Activated CD8-positive, alpha-beta memory T cell treated with anti-CD3 and anti-CD28 coated beads, Interleukin-2, amount 10 ng/mL, durations not matched to agents 7 days and 5 days (primary cell): Measurements from ENCODE around the gene LENG1. TPM values are rescaled to one million over a fixed set of nuclear protein-coding genes. Genes with fewer than 3 reads are reported as not detected.

ENCODE experiments used
- ATAC-seq: fragments of 150-1000 bp; cut with Tn5 transposase; one replicate; pipeline ENCODE4 v1.10.0; 2021; ENCODE audit warnings: moderate library complexity
- CTCF ChIA-PET: fragments of 350-600 bp; sonication (Branson Sonifier 250); formaldehyde crosslinking; loops from one replicate; lab custom pipeline; 2021; ENCODE audit warnings: antibody characterized with exemption; lab: Charles Lee
- DNase-seq: peaks from one replicate; pipeline ENCODE4 v3.0.0-alpha.2; 2020
- H3K27ac Mint-ChIP-seq: one replicate; pipeline ENCODE4 v1.8.0; 2021; ENCODE audit warnings: mild to moderate bottlenecking, mixed read lengths
- H3K27me3 Mint-ChIP-seq: one replicate; pipeline ENCODE4 v1.8.0; 2021; ENCODE audit warnings: mixed read lengths
- H3K36me3 Mint-ChIP-seq: one replicate; pipeline ENCODE4 v1.8.0; 2021; ENCODE audit warnings: mild to moderate bottlenecking, mixed read lengths
- H3K4me1 Mint-ChIP-seq: one replicate; pipeline ENCODE4 v1.8.0; 2021; ENCODE audit warnings: mixed read lengths
- H3K4me3 Mint-ChIP-seq: one replicate; pipeline ENCODE4 v1.8.0; 2021; ENCODE audit warnings: mild to moderate bottlenecking, moderate library complexity, mixed read lengths
- H3K9me3 Mint-ChIP-seq: one replicate; pipeline ENCODE4 v1.8.0; 2022; ENCODE audit warnings: low read depth, mixed read lengths
- total RNA-seq, 2 experiments: library from RNA; stranded (reverse); gene quantifications; one replicate each; pipeline ENCODE4 v1.2.3, GENCODE V29; 2021

Gene LENG1
- total RNA-seq, 2 experiments from 2014 or later, result 8.0 to 8.6 TPM

GRCh38 chr19:54169149-54169740, 9.7 kb upstream of the LENG1 start:
- no peak for ATAC-seq
- no peak for DNase-seq
- H3K9me3 Mint-ChIP-seq, result no peaks in the 10 kb centered on the region
- H3K4me3 Mint-ChIP-seq, result no peak overlapping the region
- CTCF ChIA-PET, result interaction anchor here (0.6 to 3.0 kb wide), 10 partner anchors 11 to 97 kb away, joined by 3 to 11 read pairs (median 3); partner anchors contain the start of gene MBOAT7
- H3K27ac Mint-ChIP-seq, result no peak overlapping the region
- H3K27me3 Mint-ChIP-seq, result peaks cover 7% of the 10 kb centered on the region
- no peaks in the 10 kb centered on the region for H3K36me3 Mint-ChIP-seq
- H3K4me1 Mint-ChIP-seq, result peaks cover 8% of the 10 kb centered on the region

- CTCF ChIA-PET, result interaction anchor here (0.8 to 3.1 kb wide), 11 partner anchors 9 to 98 kb away, joined by 3 to 15 read pairs (median 7); partner anchors contain the start of genes LENG1 and MBOAT7
- DNase-seq (peak; percentile 92), ATAC-seq (peak; percentile 91)
- H3K27ac Mint-ChIP-seq, result no peak overlapping the region
- no peak overlapping the region for H3K4me3 Mint-ChIP-seq
- H3K9me3 Mint-ChIP-seq, result no peaks in the 10 kb centered on the region
- H3K36me3 Mint-ChIP-seq, result no peaks in the 10 kb centered on the region
- peaks cover 8% of the 10 kb centered on the region for H3K27me3 Mint-ChIP-seq
- H3K4me1 Mint-ChIP-seq, result peaks cover 13% of the 10 kb centered on the region
Measured at GRCh38 chr19:54168174-54168917, 8.8 kb upstream of the LENG1 start.

- Mint-ChIP-seq H3K4me1 (peaks cover 37% of the 10 kb centered on the region), H3K4me3 (no peak overlapping the region), H3K27ac (no peak overlapping the region), H3K27me3 (peaks cover 8% of the 10 kb centered on the region), H3K36me3 (no peaks in the 10 kb centered on the region), H3K9me3 (no peaks in the 10 kb centered on the region)
- ATAC-seq (no peak), DNase-seq (no peak)
- CTCF ChIA-PET, result no interaction called here
Measured at GRCh38 chr19:54165222-54165621, 5.7 kb upstream of the LENG1 start.

- peak; percentile 85 for DNase-seq
- H3K4me3 Mint-ChIP-seq, result peak overlapping the region; percentile 58
- no peaks in the 10 kb centered on the region for H3K36me3 Mint-ChIP-seq
- CTCF ChIA-PET, result interaction anchor here (0.5 to 1.2 kb wide), 3 partner anchors 25 to 68 kb away, joined by 3 to 5 read pairs (median 3); partner anchors contain the start of gene MBOAT7
- H3K27ac Mint-ChIP-seq, result no peak overlapping the region
- no peaks in the 10 kb centered on the region for H3K9me3 Mint-ChIP-seq
- ATAC-seq, result no peak
- H3K4me1 Mint-ChIP-seq, result peaks cover 42% of the 10 kb centered on the region
- H3K27me3 Mint-ChIP-seq, result peaks cover 8% of the 10 kb centered on the region
Measured at GRCh38 chr19:54164369-54165068, 5.0 kb upstream of the LENG1 start.

- H3K4me3 Mint-ChIP-seq, result peak overlapping the region; percentile 82
- peaks cover 54% of the 10 kb centered on the region for H3K4me1 Mint-ChIP-seq
- CTCF ChIA-PET, result no interaction called here
- H3K27me3 Mint-ChIP-seq, result peaks cover 8% of the 10 kb centered on the region
- H3K9me3 Mint-ChIP-seq, result no peaks in the 10 kb centered on the region
- ATAC-seq, result no peak
- H3K27ac Mint-ChIP-seq, result peak overlapping the region; percentile 14
- H3K36me3 Mint-ChIP-seq, result peaks cover 2% of the 10 kb centered on the region
- no peak for DNase-seq
Measured at GRCh38 chr19:54162884-54163283, 3.4 kb upstream of the LENG1 start.

- H3K9me3 Mint-ChIP-seq, result no peaks in the 10 kb centered on the region
- H3K4me3 Mint-ChIP-seq, result peak overlapping the region; percentile 82
- peak; percentile 10 for ATAC-seq
- H3K27ac Mint-ChIP-seq, result peak overlapping the region; percentile 64
- peaks cover 2% of the 10 kb centered on the region for H3K36me3 Mint-ChIP-seq
- peaks cover 57% of the 10 kb centered on the region for H3K4me1 Mint-ChIP-seq
- H3K27me3 Mint-ChIP-seq, result peaks cover 8% of the 10 kb centered on the region
- CTCF ChIA-PET, result no interaction called here
- peak; percentile 87 for DNase-seq
Measured at GRCh38 chr19:54162241-54162805, 2.8 kb upstream of the LENG1 start.

GRCh38 chr19:54160854-54161253, 1.3 kb upstream of the LENG1 start:
- CTCF ChIA-PET, result interaction anchor here (0.6 to 3.1 kb wide), 3 partner anchors 23 to 105 kb away, joined by 3 to 17 read pairs (median 13); partner anchors contain the start of genes CNOT3 and MBOAT7
- peak overlapping the region; percentile 98 for H3K27ac Mint-ChIP-seq
- ATAC-seq, result no peak
- no peak for DNase-seq
- peaks cover 8% of the 10 kb centered on the region for H3K36me3 Mint-ChIP-seq
- H3K4me1 Mint-ChIP-seq, result peaks cover 60% of the 10 kb centered on the region
- no peaks in the 10 kb centered on the region for H3K9me3 Mint-ChIP-seq
- peak overlapping the region; percentile 95 for H3K4me3 Mint-ChIP-seq
- peaks cover 8% of the 10 kb centered on the region for H3K27me3 Mint-ChIP-seq

- H3K4me3 Mint-ChIP-seq, result peak overlapping the region; percentile 95
- ATAC-seq (peak; percentile 0), DNase-seq (peak; percentile 50)
- peaks cover 10% of the 10 kb centered on the region for H3K36me3 Mint-ChIP-seq
- peak overlapping the region; percentile 98 for H3K27ac Mint-ChIP-seq
- peaks cover 60% of the 10 kb centered on the region for H3K4me1 Mint-ChIP-seq
- H3K9me3 Mint-ChIP-seq, result no peaks in the 10 kb centered on the region
- CTCF ChIA-PET, result interaction anchor here (0.5 to 3.1 kb wide), 10 partner anchors 10 to 303 kb away, joined by 3 to 17 read pairs (median 3); partner anchors contain the start of genes CNOT3, LENG9, MBOAT7 and PRPF31
- H3K27me3 Mint-ChIP-seq, result peaks cover 5% of the 10 kb centered on the region
Measured at GRCh38 chr19:54160182-54160811, 776 bp upstream of the LENG1 start.

GRCh38 chr19:54158812-54159351, 639 bp downstream of the LENG1 start:
- Mint-ChIP-seq H3K27ac (peak overlapping the region; percentile 98), H3K36me3 (peaks cover 21% of the 10 kb centered on the region), H3K27me3 (no peaks in the 10 kb centered on the region), H3K9me3 (no peaks in the 10 kb centered on the region), H3K4me1 (peaks cover 64% of the 10 kb centered on the region), H3K4me3 (peak overlapping the region; percentile 95)
- DNase-seq (peak; percentile 58), ATAC-seq (no peak)
- CTCF ChIA-PET, result interaction anchor here (0.6 to 3.1 kb wide), 12 partner anchors 9 to 327 kb away, joined by 3 to 17 read pairs (median 4); partner anchors contain the start of genes CNOT3, MBOAT7, PRPF31 and RPS9

- Mint-ChIP-seq H3K27ac (no peak overlapping the region), H3K36me3 (peaks cover 27% of the 10 kb centered on the region), H3K4me1 (peaks cover 53% of the 10 kb centered on the region), H3K27me3 (no peaks in the 10 kb centered on the region), H3K9me3 (no peaks in the 10 kb centered on the region), H3K4me3 (no peak overlapping the region)
- CTCF ChIA-PET, result interaction anchor here (1.3 kb wide), 1 partner anchor 16 kb away, joined by 3 read pairs; no protein-coding TSS in a partner anchor
- no peak for ATAC-seq
- DNase-seq, result no peak
Measured at GRCh38 chr19:54156953-54157352, 2.6 kb downstream of the LENG1 start.

GRCh38 chr19:54156490-54156889, 3.0 kb downstream of the LENG1 start:
- no peaks in the 10 kb centered on the region for H3K27me3 Mint-ChIP-seq
- DNase-seq, result no peak
- no peak overlapping the region for H3K27ac Mint-ChIP-seq
- H3K9me3 Mint-ChIP-seq, result no peaks in the 10 kb centered on the region
- H3K4me3 Mint-ChIP-seq, result no peak overlapping the region
- H3K4me1 Mint-ChIP-seq, result peaks cover 49% of the 10 kb centered on the region
- no peak for ATAC-seq
- CTCF ChIA-PET, result no interaction called here
- H3K36me3 Mint-ChIP-seq, result peaks cover 30% of the 10 kb centered on the region

GRCh38 chr19:54155694-54156093, 3.8 kb downstream of the LENG1 start:
- Mint-ChIP-seq H3K4me3 (no peak overlapping the region), H3K27ac (no peak overlapping the region), H3K4me1 (peaks cover 43% of the 10 kb centered on the region), H3K27me3 (no peaks in the 10 kb centered on the region), H3K9me3 (no peaks in the 10 kb centered on the region), H3K36me3 (peaks cover 36% of the 10 kb centered on the region)
- CTCF ChIA-PET, result no interaction called here
- DNase-seq (no peak), ATAC-seq (no peak)
